CD4-positive, alpha-beta T cell treated with Interleukin-10 for 1 hour (primary cell): ENCODE measurements around the gene RAB5A.
"Not testable (repeated sequence)": the region's sequence is repeated elsewhere in the genome, so short reads cannot be mapped to it uniquely, and the experiment has no call there.

ENCODE experiments used
- DNase-seq: peaks from one replicate; pipeline ENCODE4 v3.0.0-alpha.2; 2020

Gene RAB5A

GRCh38 chr3:19946832-19947548, at the start of gene RAB5A:
Gene RAB5A, plus strand, starts transcription at chr3:19947097. Its CDS starts 3,802 bp downstream, at chr3:19950899.
- DNase-seq = peak; percentile 98

- no peak for DNase-seq
Measured at GRCh38 chr3:19898721-19899120, 48.2 kb upstream of the RAB5A start.

GRCh38 chr3:19899264-19899663, 47.6 kb upstream of the RAB5A start:
- DNase-seq = no peak

GRCh38 chr3:19899833-19900232, 47.1 kb upstream of the RAB5A start:
- DNase-seq = not testable (repeated sequence)

DNA sequence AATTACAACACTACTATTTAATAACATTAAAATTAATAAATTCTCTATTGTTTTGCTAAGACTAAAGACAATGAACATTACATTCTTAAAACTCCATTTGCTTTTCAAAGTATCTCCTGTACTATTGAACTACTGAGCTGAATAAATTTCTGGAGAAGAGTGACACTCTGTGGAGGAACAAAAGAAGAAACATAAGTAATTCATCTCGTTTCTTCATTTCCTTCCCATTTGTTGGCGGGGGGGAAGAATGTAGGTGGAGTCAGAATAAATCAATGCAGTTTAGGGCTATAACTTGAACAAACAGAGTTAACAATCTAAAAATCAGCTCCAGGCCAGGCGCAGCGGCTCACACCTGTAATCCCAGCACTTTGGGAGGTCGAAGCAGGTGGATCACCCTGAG, 45.6 kb upstream of the RAB5A start:
- DNase-seq = no peak

GRCh38 chr3:19901918-19902317, 45.0 kb upstream of the RAB5A start:
- no peak for DNase-seq

DNA sequence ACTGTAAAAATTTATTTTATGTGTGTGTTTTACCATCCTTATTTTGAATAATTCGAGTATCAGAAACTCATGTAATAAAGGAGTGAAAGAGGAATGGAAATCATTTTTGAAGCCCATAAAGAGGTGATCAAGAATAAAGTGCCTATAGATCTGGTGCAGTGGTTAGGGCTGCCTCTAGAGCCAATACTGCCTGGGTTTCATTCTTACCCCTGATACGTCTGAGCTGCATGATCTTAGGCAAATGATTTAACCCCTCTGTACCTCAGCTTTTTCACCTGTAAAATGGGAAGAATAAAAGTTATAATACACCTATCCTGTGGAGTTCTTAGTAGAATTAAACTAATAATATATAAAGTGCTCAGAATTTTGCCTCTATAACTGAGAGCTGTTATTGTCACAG, 43.2 kb upstream of the RAB5A start:
- DNase-seq = no peak

GRCh38 chr3:19907523-19907922, 39.4 kb upstream of the RAB5A start:
- no peak for DNase-seq

- DNase-seq = no peak
Measured at GRCh38 chr3:19911452-19911851, 35.4 kb upstream of the RAB5A start.

GRCh38 chr3:19917167-19917566, 29.7 kb upstream of the RAB5A start:
- no peak for DNase-seq

GRCh38 chr3:19920401-19921080, 26.4 kb upstream of the RAB5A start:
- DNase-seq = no peak

DNA sequence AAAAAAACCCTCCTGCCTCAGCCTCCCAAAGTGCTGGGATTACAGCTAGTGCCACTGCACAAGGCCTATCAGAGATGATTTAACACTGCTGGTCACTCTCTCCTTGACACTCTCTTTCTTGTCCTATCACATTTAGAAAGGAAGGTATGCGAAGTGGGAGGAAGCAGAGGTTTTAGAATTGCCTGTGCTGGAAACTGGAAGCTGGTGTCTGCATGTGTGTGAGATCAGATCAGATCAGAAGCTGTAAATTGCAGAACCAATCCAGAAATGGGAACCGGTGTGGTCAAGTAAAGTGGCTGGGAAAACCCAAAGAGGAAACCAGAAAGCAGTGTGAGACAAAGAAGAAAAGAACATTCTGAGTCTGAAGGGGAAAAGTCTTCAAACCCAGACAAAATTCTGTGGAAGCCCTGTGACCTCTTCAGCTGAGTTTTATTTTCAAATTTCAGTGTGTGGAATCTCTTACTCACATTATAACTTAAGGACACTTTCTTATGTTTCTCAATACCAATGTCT, 15.7 kb upstream of the RAB5A start:
- DNase-seq = peak; percentile 21

- DNase-seq = no peak
Measured at GRCh38 chr3:19931767-19932188, 15.1 kb upstream of the RAB5A start.

DNA sequence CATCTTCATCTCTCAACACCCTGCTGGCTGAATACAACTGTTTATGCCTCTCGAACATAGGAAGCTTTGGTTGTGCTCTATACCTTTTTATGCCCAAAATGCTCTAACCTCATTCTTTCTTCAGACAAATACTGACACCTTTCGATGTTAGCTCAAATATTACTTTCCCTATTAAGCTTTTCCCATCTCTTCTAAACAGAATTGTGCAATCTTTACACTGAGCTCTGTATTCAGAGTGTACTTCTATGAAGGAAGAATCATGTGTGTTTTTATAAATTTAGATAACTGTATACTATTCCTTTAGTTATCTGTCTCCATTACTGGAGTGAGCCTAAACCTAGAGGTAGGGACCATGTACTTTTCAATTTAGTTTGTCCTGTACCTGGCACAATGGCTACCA, 14.5 kb upstream of the RAB5A start:
- no peak for DNase-seq

DNA sequence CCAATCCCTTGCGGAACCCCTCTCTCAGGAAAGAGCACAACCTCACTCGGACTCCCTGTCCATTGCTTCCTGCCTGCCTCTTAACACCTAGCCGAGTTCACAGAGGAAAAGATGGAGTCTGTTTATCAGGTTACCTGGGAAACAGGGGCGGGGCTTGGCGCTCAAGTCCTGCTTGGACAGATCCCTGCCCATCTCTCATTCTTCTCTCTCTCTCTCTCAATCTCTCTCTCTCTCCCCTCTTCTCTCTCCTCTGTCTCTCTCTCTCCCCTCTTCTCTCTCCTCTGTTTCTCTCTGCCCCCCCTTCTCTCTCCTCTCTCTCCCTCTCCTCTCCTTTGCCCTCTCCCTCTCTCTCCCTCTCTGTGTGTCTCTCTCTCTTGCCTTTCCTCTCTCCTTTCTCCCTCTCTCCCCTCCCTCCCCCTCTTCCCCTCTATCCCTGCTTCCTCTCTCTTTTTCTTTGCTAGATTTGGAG, 12.8 kb upstream of the RAB5A start, which contains the start of gene EFHB:
Gene EFHB, minus strand, starts transcription at position 120 of the 469 bp plus-strand sequence. CDS start 199 bp downstream, outside the sequence.
- no peak for DNase-seq

DNA sequence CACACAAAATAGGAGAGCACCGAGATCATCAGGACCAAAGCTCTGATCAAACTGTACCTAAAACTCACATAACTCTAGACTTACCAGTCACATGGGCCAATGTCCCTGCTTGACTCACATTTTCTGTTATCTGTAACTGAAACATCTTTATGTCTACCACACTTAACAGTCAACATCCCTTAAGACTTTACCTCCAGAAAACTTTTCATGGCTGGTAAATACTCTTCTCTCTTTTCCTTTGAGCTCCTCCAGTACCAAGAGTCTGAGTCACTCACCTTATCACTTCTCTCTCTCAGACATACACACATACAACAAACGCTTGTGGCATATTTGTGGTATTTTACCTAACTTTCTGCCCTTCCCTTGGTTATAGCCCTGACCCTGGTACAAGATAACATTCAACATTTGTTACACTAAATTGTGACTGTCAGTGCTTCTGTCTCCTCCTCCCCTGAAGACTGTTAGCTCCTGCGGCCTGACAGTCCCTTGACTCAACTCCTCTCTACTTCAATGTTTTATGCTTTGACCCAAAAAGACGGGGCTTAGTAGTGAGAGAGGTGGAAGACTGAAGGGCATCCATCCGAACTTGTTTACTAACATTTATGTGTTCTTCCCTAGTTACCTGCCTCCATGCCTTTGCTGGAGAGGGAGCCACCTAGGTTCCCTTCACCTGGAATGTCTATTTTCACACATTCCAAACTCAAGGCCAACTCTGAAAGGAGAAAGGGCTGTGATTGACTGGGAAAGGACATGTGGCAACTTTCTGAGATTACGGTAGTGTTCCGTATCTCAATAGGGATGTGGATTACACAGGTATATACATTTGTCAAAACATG, 9.2 kb upstream of the RAB5A start:
- no peak for DNase-seq

DNA sequence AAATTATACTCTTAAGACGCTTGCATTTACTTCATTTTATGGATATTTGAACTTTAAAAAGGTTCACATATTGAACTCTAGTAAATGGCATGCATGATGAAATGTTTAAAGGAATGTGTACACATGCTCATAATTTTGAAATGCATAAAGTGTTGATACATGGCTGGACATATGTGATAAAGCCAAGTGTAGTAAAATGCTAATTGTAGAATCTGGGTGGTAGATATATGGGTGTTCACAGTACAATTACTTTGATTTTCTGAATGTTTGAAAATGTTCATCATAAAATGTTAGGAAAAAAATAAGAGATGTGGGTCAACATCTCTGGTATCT, 8.6 kb upstream of the RAB5A start:
- DNase-seq = no peak

DNA sequence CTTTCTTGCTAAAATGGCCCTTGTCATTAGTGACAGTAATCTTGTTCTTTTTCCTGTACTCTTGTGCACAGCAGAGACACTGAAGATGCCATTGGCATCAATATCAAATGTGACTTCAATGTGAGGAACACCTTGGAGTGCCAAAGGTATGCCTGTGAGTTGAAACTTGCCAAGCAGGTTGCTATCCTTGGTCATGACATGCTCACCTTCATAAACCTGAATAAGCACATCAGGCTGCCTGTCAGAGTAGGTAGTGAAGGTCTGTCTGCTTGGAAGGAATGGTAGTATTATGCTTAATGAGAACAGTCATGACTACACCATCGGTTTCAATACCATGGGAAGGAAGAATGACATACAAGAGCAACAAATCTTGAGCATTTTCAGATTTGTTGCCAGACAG, 6.3 kb upstream of the RAB5A start:
- no peak for DNase-seq

- no peak for DNase-seq
Measured at GRCh38 chr3:19945534-19945933, 1.4 kb upstream of the RAB5A start.

- DNase-seq = no peak
Measured at GRCh38 chr3:19945969-19946831, 697 bp upstream of the RAB5A start.

GRCh38 chr3:19947549-19948225, 790 bp downstream of the RAB5A start:
- DNase-seq = peak; percentile 64

- no peak for DNase-seq
Measured at GRCh38 chr3:19948226-19948591, 1.3 kb downstream of the RAB5A start.
